Liver (tissue), 9 donors: ENCODE data around the gene RBM10. TPM values are rescaled to one million over a fixed set of nuclear protein-coding genes. Genes with fewer than 3 reads are reported as not detected.

Experiments
- DNase-seq: peaks from one replicate; pipeline ENCODE4 v3.0.0-alpha.2; 2017; ENCODE audit warnings: low spot score
- H3K27ac ChIP-seq, 2 donors: one replicate each; pipeline ENCODE4 v1.7.0; 2013; ENCODE audit warnings: inconsistent platforms in 2 of 2, low read length in 2 of 2, control low read depth in 1 of 2, low read depth in 1 of 2, mild to moderate bottlenecking in 1 of 2
- H3K27me3 ChIP-seq, 4 donors: one replicate each; pipeline versions ENCODE4 v1.6.1 to v1.7.0; 2013; ENCODE audit warnings: low read length in 3 of 4, inconsistent platforms in 1 of 4, mild to moderate bottlenecking in 1 of 4, moderate library complexity in 1 of 4; ENCODE audit not compliant: control insufficient read depth in 4 of 4, insufficient read depth in 4 of 4
- H3K36me3 ChIP-seq, 4 donors: one replicate each; pipeline versions ENCODE4 v1.6.1 to v1.7.0; 2013; ENCODE audit warnings: low read length in 3 of 4, mild to moderate bottlenecking in 3 of 4, low read depth in 1 of 4, moderate library complexity in 1 of 4; ENCODE audit not compliant: control insufficient read depth in 4 of 4, insufficient read depth in 3 of 4
- H3K4me1 ChIP-seq, 4 donors: one replicate each; pipeline versions ENCODE4 v1.6.1 to v1.7.0; 2013; ENCODE audit warnings: low read length in 3 of 4, mild to moderate bottlenecking in 3 of 4, moderate library complexity in 1 of 4; ENCODE audit not compliant: control insufficient read depth in 4 of 4, insufficient read depth in 4 of 4
- H3K4me3 ChIP-seq, 3 donors: one replicate each; pipeline versions ENCODE4 v1.6.1 to v1.7.0; 2013; ENCODE audit warnings: low read length in 3 of 3, control low read depth in 1 of 3, low read depth in 1 of 3, mild to moderate bottlenecking in 1 of 3
- H3K9ac ChIP-seq, 2 donors: one replicate each; pipeline ENCODE4 v1.7.0; 2013; ENCODE audit warnings: low read length in 2 of 2, mild to moderate bottlenecking in 2 of 2, moderate library complexity in 2 of 2, control low read depth in 1 of 2, low read depth in 1 of 2
- H3K9me3 ChIP-seq, 4 donors: one replicate each; pipeline versions ENCODE4 v1.6.1 to v1.7.0; 2013; ENCODE audit warnings: low read length in 3 of 4; ENCODE audit not compliant: control insufficient read depth in 4 of 4
- EGR1 ChIP-seq, 2 donors: IDR thresholded peaks; 2 replicates each; pipeline ENCODE4 v1.6.1; 2016 to 2018; ENCODE audit warnings: antibody characterized with exemption in 2 of 2, low read depth in 2 of 2
- FOXA1 ChIP-seq: IDR thresholded peaks from 2 replicates; pipeline ENCODE4 v1.6.1; 2016; ENCODE audit warnings: antibody characterized with exemption
- FOXA2 ChIP-seq: IDR thresholded peaks from 2 replicates; pipeline ENCODE4 v1.6.1; 2016; ENCODE audit warnings: antibody characterized with exemption
- GABPA ChIP-seq, 2 donors: IDR thresholded peaks in 1 of 2; conservative IDR thresholded peaks in 1 of 2; 2 replicates each; pipeline ENCODE4 v1.6.1; 2016; ENCODE audit warnings: antibody characterized with exemption in 2 of 2, mild to moderate bottlenecking in 1 of 2, moderate library complexity in 1 of 2
- HNF4A ChIP-seq, 2 donors: conservative IDR thresholded peaks; 2 replicates each; pipeline ENCODE4 v1.6.1; 2016; ENCODE audit warnings: antibody characterized with exemption in 2 of 2, mild to moderate bottlenecking in 2 of 2
- HNF4G ChIP-seq: IDR thresholded peaks from 2 replicates; pipeline ENCODE4 v1.6.1; 2016; ENCODE audit warnings: antibody characterized with exemption
- JUND ChIP-seq, 2 donors: IDR thresholded peaks; 2 replicates each; pipeline ENCODE4 v1.6.1; 2016; ENCODE audit warnings: antibody characterized with exemption in 2 of 2
- NR2F2 ChIP-seq: IDR thresholded peaks from 2 replicates; pipeline ENCODE4 v1.6.1; 2016; ENCODE audit warnings: antibody characterized with exemption
- RXRA ChIP-seq, 2 donors: IDR thresholded peaks; 2 replicates each; pipeline ENCODE4 v1.6.1; 2017 to 2018; ENCODE audit warnings: antibody characterized with exemption in 2 of 2, mild to moderate bottlenecking in 1 of 2
- SP1 ChIP-seq: IDR thresholded peaks from 2 replicates; pipeline ENCODE4 v1.6.1; 2018; ENCODE audit warnings: antibody characterized with exemption, mild to moderate bottlenecking
- TAF1 ChIP-seq: conservative IDR thresholded peaks from 2 replicates; pipeline ENCODE4 v1.6.1; 2016; ENCODE audit warnings: antibody characterized with exemption, mild to moderate bottlenecking
- YY1 ChIP-seq: IDR thresholded peaks from 2 replicates; pipeline ENCODE4 v1.6.1; 2016; ENCODE audit warnings: antibody characterized with exemption, mild to moderate bottlenecking
- WGBS: extraction: QIAGEN DNeasy Blood & Tissue Kit; methylation state at CpG from one replicate; pipeline ENCODE4 v1.1.7; 2013; 5-methylcytosine and 5-hydroxymethylcytosine counted together
- polyA plus RNA-seq, 2 donors: library from polyadenylated mRNA; stranded (reverse) in 1 of 2; unstranded in 1 of 2; fragments of 200-250 nt in 1 of 2; fragments of >200 nt in 1 of 2; fragmentation: Nextera tagmentation in 1 of 2; extraction: Ambion mirVana in 1 of 2; gene quantifications; one replicate each; pipeline versions ENCODE4 v1.2.1 to v1.2.3, GENCODE V29; 2013 to 2015
- total RNA-seq, 2 donors: library from RNA; depleted of rRNA; stranded (reverse); fragments of >200 nt; gene quantifications; one replicate each; pipeline ENCODE4 v1.2.3, GENCODE V29; 2014
- TF ChIP-seq, protein P1 (sequence below): IDR thresholded peaks from 2 replicates; pipeline ENCODE4 v1.6.1; 2016; ENCODE audit warnings: antibody characterized with exemption
- TF ChIP-seq, protein P2 (sequence below): IDR thresholded peaks from 2 replicates; pipeline ENCODE4 v1.6.1; 2016; ENCODE audit warnings: antibody characterized with exemption, mild to moderate bottlenecking
- TF ChIP-seq, protein P3 (sequence below): IDR thresholded peaks from 2 replicates; pipeline ENCODE4 v1.6.1; 2016; ENCODE audit warnings: antibody characterized with exemption
- TF ChIP-seq, protein P4 (sequence below): fragments of 150-350 bp; IDR thresholded peaks from 2 replicates; pipeline ENCODE4 v1.5.1; 2017; ENCODE audit warnings: improper control_type of control experiment, low read depth, low read length; ENCODE audit not compliant: missing input control
- donor health status: healthy.
- donor health status: healthy.
- donor health status: healthy.
- donor health status: healthy.
- donor health status: healthy.

Gene RBM10
- total and polyA plus RNA-seq, 4 donors: 8.2 to 26.6 (median 17.5) TPM

DNA sequence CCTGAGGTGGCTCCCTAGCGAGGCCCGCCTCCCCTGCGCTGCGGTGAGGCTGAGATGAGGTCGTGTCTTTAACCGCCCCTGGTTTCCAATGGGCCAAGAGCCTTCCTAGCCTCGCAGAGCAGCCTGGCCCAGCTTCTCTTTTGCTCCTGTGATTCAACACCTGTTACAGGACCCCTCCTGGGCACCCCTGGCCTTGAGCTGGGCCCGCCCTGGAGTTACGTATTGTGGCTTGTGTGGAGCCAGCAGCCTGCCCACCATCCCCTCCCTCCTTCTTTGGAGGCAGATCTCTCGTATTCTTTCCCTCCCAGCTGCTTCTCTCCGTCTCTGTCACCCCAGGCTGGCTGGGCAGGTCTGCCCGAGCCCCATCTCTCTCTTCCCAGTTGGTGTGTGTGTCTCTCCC, 29.4 kb downstream of the RBM10 start:
- 95% methylated on average over 12 of the region's 12 CpGs for WGBS
- no peak overlapping the region for H3K4me3 ChIP-seq
- H3K27me3 ChIP-seq: no peaks in the 10 kb centered on the region
- H3K9ac ChIP-seq: no peak overlapping the region
- no peak for TF ChIP-seq EGR1 (IDR thresholded peaks at IDR 0.05; ENCODE audit: low read depth in 2 of 2)
- TF ChIP-seq JUND (IDR thresholded peaks at IDR 0.05): no peak
- TF ChIP-seq GABPA (IDR thresholded peaks at IDR 0.05 in 1 of 2, conservative IDR thresholded peaks at IDR 0.05 in 1 of 2): no peak
- DNase-seq: no peak
- no peak overlapping the region for H3K27ac ChIP-seq
- peaks cover 9 to 54% (median 15%) of the 10 kb centered on the region in 4 donors for H3K36me3 ChIP-seq
- no peaks in the 10 kb centered on the region for H3K4me1 ChIP-seq
- H3K9me3 ChIP-seq: no peaks in the 10 kb centered on the region

DNA sequence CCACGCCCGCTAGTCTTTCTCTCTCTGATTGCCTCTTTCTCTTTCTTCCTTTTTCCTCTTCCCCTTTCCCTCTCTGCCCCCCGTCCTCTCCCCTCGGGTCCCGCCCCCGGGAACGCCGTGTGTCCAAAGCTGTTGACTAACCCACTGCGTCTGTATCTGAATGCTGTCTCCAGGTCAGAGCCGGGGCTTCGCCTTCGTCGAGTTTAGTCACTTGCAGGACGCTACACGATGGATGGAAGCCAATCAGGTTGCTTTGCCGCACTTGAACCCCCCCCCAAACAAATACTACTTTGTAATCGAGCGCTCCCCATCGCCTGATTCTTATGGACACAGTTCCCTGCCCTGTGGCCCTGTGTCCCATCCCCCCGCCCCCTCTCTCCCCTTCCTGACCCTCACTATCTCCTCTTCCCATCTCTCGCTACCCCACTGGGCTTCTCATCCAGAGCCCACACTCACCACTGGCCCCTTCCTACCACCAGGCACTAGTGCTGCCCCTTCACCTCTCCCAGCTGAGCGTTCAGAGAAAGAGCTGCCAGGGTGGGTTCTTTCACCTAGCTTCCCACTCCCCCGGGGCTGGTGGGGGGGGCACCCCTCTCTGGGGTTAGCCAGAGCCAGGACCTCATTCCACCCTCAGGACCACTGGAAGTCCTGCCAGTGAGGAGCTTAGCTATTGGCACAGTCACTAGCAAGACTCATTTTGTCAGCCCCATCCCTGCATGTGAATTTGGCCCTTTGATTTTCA, 30.0 kb downstream of the RBM10 start:
- Histone ChIP-seq H3K9me3 (no peaks in the 10 kb centered on the region), H3K27me3 (no peaks in the 10 kb centered on the region), H3K4me1 (no peaks in the 10 kb centered on the region), H3K27ac (no peak overlapping the region), H3K36me3 (peaks cover 11 to 55% (median 15%) of the 10 kb centered on the region in 4 donors), H3K4me3 (no peak overlapping the region), H3K9ac (no peak overlapping the region)
- no peak for DNase-seq
- TF ChIP-seq EGR1 (IDR thresholded peaks at IDR 0.05; ENCODE audit: low read depth in 2 of 2) (no peak), FOXA2 (no peak), TAF1 (no peak), HNF4G (no peak), HNF4A (conservative IDR thresholded peaks at IDR 0.05) (no peak), JUND (IDR thresholded peaks at IDR 0.05) (no peak), FOXA1 (no peak), YY1 (no peak)
- TF ChIP-seq, protein P1, sequence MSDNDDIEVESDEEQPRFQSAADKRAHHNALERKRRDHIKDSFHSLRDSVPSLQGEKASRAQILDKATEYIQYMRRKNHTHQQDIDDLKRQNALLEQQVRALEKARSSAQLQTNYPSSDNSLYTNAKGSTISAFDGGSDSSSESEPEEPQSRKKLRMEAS: no peak
- TF ChIP-seq, protein P2, sequence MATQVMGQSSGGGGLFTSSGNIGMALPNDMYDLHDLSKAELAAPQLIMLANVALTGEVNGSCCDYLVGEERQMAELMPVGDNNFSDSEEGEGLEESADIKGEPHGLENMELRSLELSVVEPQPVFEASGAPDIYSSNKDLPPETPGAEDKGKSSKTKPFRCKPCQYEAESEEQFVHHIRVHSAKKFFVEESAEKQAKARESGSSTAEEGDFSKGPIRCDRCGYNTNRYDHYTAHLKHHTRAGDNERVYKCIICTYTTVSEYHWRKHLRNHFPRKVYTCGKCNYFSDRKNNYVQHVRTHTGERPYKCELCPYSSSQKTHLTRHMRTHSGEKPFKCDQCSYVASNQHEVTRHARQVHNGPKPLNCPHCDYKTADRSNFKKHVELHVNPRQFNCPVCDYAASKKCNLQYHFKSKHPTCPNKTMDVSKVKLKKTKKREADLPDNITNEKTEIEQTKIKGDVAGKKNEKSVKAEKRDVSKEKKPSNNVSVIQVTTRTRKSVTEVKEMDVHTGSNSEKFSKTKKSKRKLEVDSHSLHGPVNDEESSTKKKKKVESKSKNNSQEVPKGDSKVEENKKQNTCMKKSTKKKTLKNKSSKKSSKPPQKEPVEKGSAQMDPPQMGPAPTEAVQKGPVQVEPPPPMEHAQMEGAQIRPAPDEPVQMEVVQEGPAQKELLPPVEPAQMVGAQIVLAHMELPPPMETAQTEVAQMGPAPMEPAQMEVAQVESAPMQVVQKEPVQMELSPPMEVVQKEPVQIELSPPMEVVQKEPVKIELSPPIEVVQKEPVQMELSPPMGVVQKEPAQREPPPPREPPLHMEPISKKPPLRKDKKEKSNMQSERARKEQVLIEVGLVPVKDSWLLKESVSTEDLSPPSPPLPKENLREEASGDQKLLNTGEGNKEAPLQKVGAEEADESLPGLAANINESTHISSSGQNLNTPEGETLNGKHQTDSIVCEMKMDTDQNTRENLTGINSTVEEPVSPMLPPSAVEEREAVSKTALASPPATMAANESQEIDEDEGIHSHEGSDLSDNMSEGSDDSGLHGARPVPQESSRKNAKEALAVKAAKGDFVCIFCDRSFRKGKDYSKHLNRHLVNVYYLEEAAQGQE: no peak
- WGBS: 93% methylated on average over 23 of the region's 23 CpGs

DNA sequence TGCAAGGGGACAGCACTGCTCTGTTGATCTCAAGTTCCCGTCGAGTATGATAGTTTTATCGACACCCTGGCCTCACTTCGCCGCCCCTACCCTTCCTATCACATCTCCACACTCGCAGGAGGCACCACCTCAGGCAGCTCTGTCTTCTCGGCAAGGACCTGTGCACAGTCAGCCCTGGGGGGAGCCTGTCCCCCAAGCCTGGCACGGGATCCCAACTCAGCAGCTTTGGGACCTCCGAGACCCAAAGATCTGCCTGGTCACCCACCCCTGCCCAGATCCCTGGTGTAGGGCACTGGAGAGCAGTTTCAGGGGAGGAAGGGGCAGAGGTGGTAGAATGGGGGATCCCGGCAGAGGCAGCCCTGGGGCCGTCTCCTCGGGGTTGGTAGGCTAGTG, 30.6 kb downstream of the RBM10 start:
- Histone ChIP-seq H3K9ac (no peak overlapping the region), H3K36me3 (peaks cover 11 to 58% (median 15%) of the 10 kb centered on the region in 4 donors), H3K4me3 (no peak overlapping the region), H3K27ac (no peak overlapping the region), H3K4me1 (no peaks in the 10 kb centered on the region), H3K9me3 (no peaks in the 10 kb centered on the region), H3K27me3 (no peaks in the 10 kb centered on the region)
- no peak for DNase-seq
- WGBS: 95% methylated on average over 12 of the region's 12 CpGs
- TF ChIP-seq FOXA1 (no peak), JUND (IDR thresholded peaks at IDR 0.05) (no peak), RXRA (IDR thresholded peaks at IDR 0.05) (no peak), HNF4G (no peak), TAF1 (no peak), YY1 (no peak), FOXA2 (no peak), SP1 (no peak), NR2F2 (no peak), HNF4A (conservative IDR thresholded peaks at IDR 0.05) (no peak)
- TF ChIP-seq, protein P3, sequence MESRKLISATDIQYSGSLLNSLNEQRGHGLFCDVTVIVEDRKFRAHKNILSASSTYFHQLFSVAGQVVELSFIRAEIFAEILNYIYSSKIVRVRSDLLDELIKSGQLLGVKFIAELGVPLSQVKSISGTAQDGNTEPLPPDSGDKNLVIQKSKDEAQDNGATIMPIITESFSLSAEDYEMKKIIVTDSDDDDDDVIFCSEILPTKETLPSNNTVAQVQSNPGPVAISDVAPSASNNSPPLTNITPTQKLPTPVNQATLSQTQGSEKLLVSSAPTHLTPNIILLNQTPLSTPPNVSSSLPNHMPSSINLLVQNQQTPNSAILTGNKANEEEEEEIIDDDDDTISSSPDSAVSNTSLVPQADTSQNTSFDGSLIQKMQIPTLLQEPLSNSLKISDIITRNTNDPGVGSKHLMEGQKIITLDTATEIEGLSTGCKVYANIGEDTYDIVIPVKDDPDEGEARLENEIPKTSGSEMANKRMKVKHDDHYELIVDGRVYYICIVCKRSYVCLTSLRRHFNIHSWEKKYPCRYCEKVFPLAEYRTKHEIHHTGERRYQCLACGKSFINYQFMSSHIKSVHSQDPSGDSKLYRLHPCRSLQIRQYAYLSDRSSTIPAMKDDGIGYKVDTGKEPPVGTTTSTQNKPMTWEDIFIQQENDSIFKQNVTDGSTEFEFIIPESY: no peak
- TF ChIP-seq, protein P4, sequence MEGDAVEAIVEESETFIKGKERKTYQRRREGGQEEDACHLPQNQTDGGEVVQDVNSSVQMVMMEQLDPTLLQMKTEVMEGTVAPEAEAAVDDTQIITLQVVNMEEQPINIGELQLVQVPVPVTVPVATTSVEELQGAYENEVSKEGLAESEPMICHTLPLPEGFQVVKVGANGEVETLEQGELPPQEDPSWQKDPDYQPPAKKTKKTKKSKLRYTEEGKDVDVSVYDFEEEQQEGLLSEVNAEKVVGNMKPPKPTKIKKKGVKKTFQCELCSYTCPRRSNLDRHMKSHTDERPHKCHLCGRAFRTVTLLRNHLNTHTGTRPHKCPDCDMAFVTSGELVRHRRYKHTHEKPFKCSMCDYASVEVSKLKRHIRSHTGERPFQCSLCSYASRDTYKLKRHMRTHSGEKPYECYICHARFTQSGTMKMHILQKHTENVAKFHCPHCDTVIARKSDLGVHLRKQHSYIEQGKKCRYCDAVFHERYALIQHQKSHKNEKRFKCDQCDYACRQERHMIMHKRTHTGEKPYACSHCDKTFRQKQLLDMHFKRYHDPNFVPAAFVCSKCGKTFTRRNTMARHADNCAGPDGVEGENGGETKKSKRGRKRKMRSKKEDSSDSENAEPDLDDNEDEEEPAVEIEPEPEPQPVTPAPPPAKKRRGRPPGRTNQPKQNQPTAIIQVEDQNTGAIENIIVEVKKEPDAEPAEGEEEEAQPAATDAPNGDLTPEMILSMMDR: no peak
- TF ChIP-seq, protein P2: no peak
